WERI-Rb-1 (cell line): ENCODE measurements around the gene OTOR.

Experiments
- DNase-seq: peaks from one replicate; pipeline ENCODE4 v3.0.0-alpha.2; 2020
- H3K27ac ChIP-seq: fragments of 250-450 bp; sonication (Bioruptor Pico); 2 replicates; pipeline ENCODE4 v1.5.1; 2020; ENCODE audit warnings: mild to moderate bottlenecking, moderate library complexity
- H3K27me3 ChIP-seq: fragments of 250-450 bp; sonication (Bioruptor Pico); 2 replicates; pipeline ENCODE4 v1.5.1; 2021; ENCODE audit warnings: mild to moderate bottlenecking, low read depth, moderate library complexity; ENCODE audit not compliant: insufficient read depth, severe bottlenecking
- H3K36me3 ChIP-seq: fragments of 250-450 bp; sonication (Bioruptor Pico); 2 replicates; pipeline ENCODE4 v1.5.1; 2020; ENCODE audit warnings: mild to moderate bottlenecking, moderate library complexity
- H3K4me3 ChIP-seq: 2 replicates; pipeline ENCODE4 v1.5.1; 2011; ENCODE audit warnings: low read depth, mild to moderate bottlenecking, control low read depth, low read length
- H3K9me3 ChIP-seq: fragments of 250-450 bp; sonication (Bioruptor Pico); 2 replicates; pipeline ENCODE4 v1.5.1; 2021; ENCODE audit warnings: mild to moderate bottlenecking, moderate library complexity; ENCODE audit not compliant: severe bottlenecking
- CTCF ChIP-seq: IDR thresholded peaks from 2 replicates; pipeline ENCODE4 v1.5.1; 2011; ENCODE audit warnings: low read depth, mild to moderate bottlenecking, control low read depth, inconsistent platforms, low read length

Gene OTOR

GRCh38 chr20:16752082-16752481 lies 3.9 kb downstream of the OTOR start:
- no peak overlapping the region for H3K4me3 ChIP-seq
- H3K27me3 ChIP-seq, result no peaks in the 10 kb centered on the region
- no peak overlapping the region for H3K27ac ChIP-seq

DNA sequence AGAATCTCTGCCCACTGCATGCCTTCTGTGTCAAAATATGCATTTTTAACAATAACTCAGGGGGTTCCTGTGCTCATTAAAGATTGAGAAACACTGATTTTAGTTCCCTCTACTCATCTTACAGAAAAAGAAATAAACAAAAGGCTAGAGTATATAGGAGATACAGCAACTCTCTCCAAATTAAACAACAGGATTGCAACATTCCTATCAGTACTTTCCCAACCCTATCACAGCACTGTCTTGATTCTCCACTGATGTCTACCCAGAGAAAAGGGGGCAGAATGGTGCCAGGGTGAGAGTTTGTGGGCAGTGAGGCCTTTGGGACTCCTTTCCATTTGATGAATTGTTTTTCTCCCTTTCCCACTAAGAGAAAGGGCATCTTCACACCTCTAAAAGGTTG lies 4.7 kb downstream of the OTOR start:
- no peak overlapping the region for H3K4me3 ChIP-seq
- H3K27me3 ChIP-seq, result no peaks in the 10 kb centered on the region
- DNase-seq, result no peak
- TF ChIP-seq CTCF, result no peak
- no peaks in the 10 kb centered on the region for H3K9me3 ChIP-seq
- no peak overlapping the region for H3K27ac ChIP-seq
- no peaks in the 10 kb centered on the region for H3K36me3 ChIP-seq

More at GRCh38 chr20:16752082-16752481, 3.9 kb downstream of the OTOR start:
- H3K9me3 ChIP-seq, result no peaks in the 10 kb centered on the region
- DNase-seq, result no peak
- no peak for TF ChIP-seq CTCF
- H3K36me3 ChIP-seq, result no peaks in the 10 kb centered on the region

GRCh38 chr20:16758454-16759180 lies 10.5 kb downstream of the OTOR start:
- DNase-seq, result no peak
- Histone ChIP-seq H3K36me3 (no peaks in the 10 kb centered on the region), H3K4me3 (no peak overlapping the region), H3K27me3 (no peaks in the 10 kb centered on the region), H3K27ac (no peak overlapping the region), H3K9me3 (no peaks in the 10 kb centered on the region)
- no peak for TF ChIP-seq CTCF

GRCh38 chr20:16759181-16759563 lies 11.0 kb downstream of the OTOR start:
- no peak overlapping the region for H3K27ac ChIP-seq

DNA sequence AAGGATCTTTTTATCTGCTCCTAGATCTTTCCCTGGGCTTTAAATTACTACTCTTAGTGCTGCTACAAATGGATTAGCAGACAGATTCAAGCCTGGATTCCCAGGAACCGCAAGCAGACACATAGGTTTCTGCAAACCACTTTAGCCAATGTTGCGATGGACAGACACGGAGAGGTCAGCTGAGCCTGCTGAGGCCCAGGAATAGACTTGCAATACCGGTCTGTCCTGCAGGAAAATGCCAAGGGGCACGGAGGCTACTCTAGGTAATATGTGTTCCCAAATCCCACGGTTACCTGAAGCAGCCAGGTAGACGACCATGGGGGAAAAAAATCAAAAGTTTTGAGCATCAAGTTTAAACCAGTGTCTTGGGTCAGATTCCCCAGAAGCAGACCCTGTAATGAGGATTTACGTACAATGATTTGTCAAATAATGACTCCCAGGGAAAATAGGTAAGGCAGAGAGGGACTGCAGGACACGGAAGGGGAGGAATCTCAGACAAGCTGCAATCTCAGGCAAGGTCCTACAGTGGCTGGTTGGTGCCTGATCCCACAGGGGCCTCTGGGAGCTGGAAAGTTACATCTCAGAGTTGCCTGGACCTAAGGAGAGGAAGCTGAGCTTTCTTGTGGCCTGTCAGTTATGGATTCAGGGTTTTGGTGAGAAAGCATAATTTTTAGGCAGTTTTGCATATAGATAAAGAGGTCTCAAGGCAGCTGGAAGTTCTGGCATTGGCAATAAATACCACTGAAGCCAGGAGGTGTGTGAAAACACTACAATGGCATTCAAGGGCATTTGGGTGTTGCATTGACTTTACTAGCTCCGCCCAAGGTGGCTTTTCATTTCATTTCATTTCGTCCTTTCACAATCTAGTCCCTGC lies 12.5 kb downstream of the OTOR start:
- H3K36me3 ChIP-seq, result no peaks in the 10 kb centered on the region
- no peaks in the 10 kb centered on the region for H3K9me3 ChIP-seq
- H3K4me3 ChIP-seq, result no peak overlapping the region
- no peak for DNase-seq
- no peaks in the 10 kb centered on the region for H3K27me3 ChIP-seq
- no peak for TF ChIP-seq CTCF
- H3K27ac ChIP-seq, result no peak overlapping the region

More at GRCh38 chr20:16759181-16759563, 11.0 kb downstream of the OTOR start:
- no peak overlapping the region for H3K4me3 ChIP-seq
- TF ChIP-seq CTCF, result no peak
- no peaks in the 10 kb centered on the region for H3K9me3 ChIP-seq
- H3K36me3 ChIP-seq, result no peaks in the 10 kb centered on the region
- no peak for DNase-seq
- no peaks in the 10 kb centered on the region for H3K27me3 ChIP-seq
